Activated CD8-positive, alpha-beta memory T cell treated with anti-CD3 and anti-CD28 coated beads, Interleukin-2, amount 50 U/mL, for 1 hour (primary cell): Measurements from ENCODE around the gene MYO10.
"Not testable (repeated sequence)": the region's sequence is repeated elsewhere in the genome, so short reads cannot be mapped to it uniquely, and the experiment has no call there.

ENCODE experiments used
- DNase-seq: peaks from one replicate; pipeline ENCODE4 v3.0.0-alpha.2; 2020; ENCODE audit errors: extremely low read depth

The MYO10 gene

GRCh38 chr5:16740066-16740810 is 195.8 kb downstream of the MYO10 start:
- no peak for DNase-seq

- DNase-seq: not testable (repeated sequence)
Measured at GRCh38 chr5:16738393-16738792, 197.7 kb downstream of the MYO10 start.

GRCh38 chr5:16737620-16738364 is 198.3 kb downstream of the MYO10 start:
- DNase-seq: no peak

- no peak for DNase-seq
Measured at GRCh38 chr5:16737209-16737608, 198.9 kb downstream of the MYO10 start.

- DNase-seq: no peak
Measured at GRCh38 chr5:16736158-16736995, 199.7 kb downstream of the MYO10 start.

- DNase-seq: no peak
Measured at GRCh38 chr5:16735101-16736060, 200.7 kb downstream of the MYO10 start.

- DNase-seq: no peak
Measured at GRCh38 chr5:16733331-16734006, 202.6 kb downstream of the MYO10 start.

GRCh38 chr5:16732356-16732755 is 203.7 kb downstream of the MYO10 start:
- no peak for DNase-seq

- no peak for DNase-seq
Measured at GRCh38 chr5:16727755-16728325, 208.2 kb downstream of the MYO10 start.

- no peak for DNase-seq
Measured at GRCh38 chr5:16726538-16726946, 209.5 kb downstream of the MYO10 start.

GRCh38 chr5:16725575-16725974 is 210.5 kb downstream of the MYO10 start:
- DNase-seq: no peak

GRCh38 chr5:16723821-16724220 is 212.3 kb downstream of the MYO10 start:
- no peak for DNase-seq

- DNase-seq: no peak
Measured at GRCh38 chr5:16722097-16722495, 214.0 kb downstream of the MYO10 start.

GRCh38 chr5:16721151-16722096 is 214.7 kb downstream of the MYO10 start:
- no peak for DNase-seq

- DNase-seq: not testable (repeated sequence)
Measured at GRCh38 chr5:16718036-16718435, 218.1 kb downstream of the MYO10 start.

GRCh38 chr5:16713386-16713928 is 222.6 kb downstream of the MYO10 start:
- no peak for DNase-seq

GRCh38 chr5:16712620-16713019 is 223.5 kb downstream of the MYO10 start:
- no peak for DNase-seq

- no peak for DNase-seq
Measured at GRCh38 chr5:16712178-16712577, 223.9 kb downstream of the MYO10 start.
